Psoas muscle (tissue), 8 donors: Measurements from ENCODE around the gene CATSPER3. TPM values are rescaled to one million over a fixed set of nuclear protein-coding genes. Genes with fewer than 3 reads are reported as not detected.
"Not testable (repeated sequence)": the region's sequence is repeated elsewhere in the genome, so short reads cannot be mapped to it uniquely, and the experiment has no call there.

Experiments used
- ATAC-seq, 4 donors: fragments of 200-7000 bp; cut with Tn5 transposase; one replicate each; pipeline ENCODE4 v1.9.1; 2020; ENCODE audit warnings: moderate library complexity in 3 of 4, mild to moderate bottlenecking in 2 of 4
- DNase-seq, 2 donors: peaks; one replicate each; pipeline ENCODE4 v3.0.0-alpha.2; 2020
- H3K27ac ChIP-seq: fragments of 200-600 bp; one replicate; pipeline ENCODE4 v1.8.0; 2022
- H3K27me3 ChIP-seq, 3 donors: fragments of 200-600 bp in 1 of 3; one replicate each; pipeline versions ENCODE4 v1.6.1 to v1.8.0; 2013 to 2022; ENCODE audit warnings: low read length in 2 of 3, mild to moderate bottlenecking in 2 of 3, moderate library complexity in 1 of 3; ENCODE audit not compliant: insufficient read depth in 3 of 3
- H3K36me3 ChIP-seq, 2 donors: fragments of 200-600 bp in 1 of 2; one replicate each; pipeline versions ENCODE4 v1.6.1 to v1.8.0; 2013 to 2022; ENCODE audit warnings: low read depth in 1 of 2, mild to moderate bottlenecking in 1 of 2, moderate library complexity in 1 of 2; ENCODE audit not compliant: insufficient read depth in 1 of 2
- H3K4me1 ChIP-seq: fragments of 200-600 bp; one replicate; pipeline ENCODE4 v1.8.0; 2022
- H3K4me3 ChIP-seq: fragments of 200-600 bp; one replicate; pipeline ENCODE4 v1.8.0; 2022; ENCODE audit warnings: mild to moderate bottlenecking
- H3K9me3 ChIP-seq: fragments of 200-600 bp; one replicate; pipeline ENCODE4 v1.8.0; 2022
- CTCF ChIP-seq: fragments of 200-600 bp; IDR thresholded peaks from one replicate; pipeline ENCODE4 v1.8.0; 2022; ENCODE audit warnings: antibody characterized with exemption
- WGBS, 3 donors: extraction: QIAGEN DNeasy Blood & Tissue Kit; methylation state at CpG; one replicate each; pipeline versions ENCODE4 v1.1.6 to v1.1.7; 2013; 5-methylcytosine and 5-hydroxymethylcytosine counted together
- intact Hi-C, 2 donors: fragments of 100-400 bp; cut with DNase I; formaldehyde crosslinking; loops; one replicate each; pipeline versions ENCODE4 v1.11.0 to v1.14.2; 2022
- polyA plus RNA-seq, 3 donors: library from polyadenylated mRNA; stranded (reverse); fragments of 200-250 nt; gene quantifications; one replicate each; pipeline ENCODE4 v1.2.3, GENCODE V29; 2013
- total RNA-seq, 4 donors: library from RNA; stranded (reverse); fragmentation: NEBNext Ultra II Directional in 2 of 4; extraction: Animal tissue kit (Norgen Biotek cat#: 25700) in 2 of 4; gene quantifications; one replicate each; pipeline versions ENCODE4 v1.2.1 to v1.2.4, GENCODE V29; 2021 to 2023
- donor health status: healthy with polysubstance abuse.
- donor health status: DM: no; HTN: no; CAD: no; lungs with moderate emphysema.
- donor health status: Bipolar disorder and iron deficiency.
- donor health status: healthy.
- donor health status: DM: yes; HTN: yes; CAD: no.
- donor health status: DM: no; HTN: no; CAD: no.
- donor health status: DM: no; HTN: no; CAD: no.
- donor health status: DM: yes; HTN: yes; CAD: no.

The CATSPER3 gene
- total and polyA plus RNA-seq, 7 donors = 0.73 to 1.8 (median 1.4) TPM

GRCh38 chr5:134989266-134989830, 21.6 kb downstream of the CATSPER3 start:
- TF ChIP-seq CTCF = no peak
- intact Hi-C loops = no loop called here
- Histone ChIP-seq H3K4me1 (peaks cover 5% of the 10 kb centered on the region), H3K36me3 (no peaks in the 10 kb centered on the region), H3K4me3 (no peak overlapping the region), H3K27ac (no peak overlapping the region), H3K9me3 (no peaks in the 10 kb centered on the region), H3K27me3 (no peaks in the 10 kb centered on the region)
- no peak for ATAC-seq
- DNase-seq = no peak
- 95 to 96% (median 95%) methylated on average over 3 of the region's 3 CpGs for WGBS, 3 donors

GRCh38 chr5:134990183-134990582, 22.5 kb downstream of the CATSPER3 start:
- H3K4me1 ChIP-seq, H3K27ac ChIP-seq, H3K36me3 ChIP-seq, intact Hi-C loops, DNase-seq, H3K9me3 ChIP-seq, ATAC-seq, H3K27me3 ChIP-seq, H3K4me3 ChIP-seq: not testable (repeated sequence)
- 77 to 83% (median 80%) methylated on average over 5 of the region's 5 CpGs for WGBS, 3 donors

DNA sequence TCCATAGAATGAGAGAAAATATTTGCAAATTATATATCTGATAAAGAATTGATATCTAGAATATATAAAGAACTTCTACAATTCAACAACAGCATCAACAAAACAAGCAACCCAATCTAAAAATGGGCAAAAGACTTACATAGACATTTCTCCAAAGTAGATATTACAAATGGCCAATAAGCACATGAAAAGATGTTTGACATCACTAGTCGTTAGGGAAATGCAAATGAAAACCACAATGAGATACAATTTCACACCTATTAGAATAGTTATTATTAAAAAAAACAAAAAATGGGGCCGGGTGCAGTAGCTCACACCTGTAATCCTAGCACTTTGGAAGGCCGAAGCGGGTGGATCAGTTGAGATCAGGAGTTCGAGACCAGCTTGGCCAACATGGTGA, 24.4 kb downstream of the CATSPER3 start:
- no peak for TF ChIP-seq CTCF
- no peaks in the 10 kb centered on the region for H3K36me3 ChIP-seq
- H3K27me3 ChIP-seq = no peaks in the 10 kb centered on the region
- H3K27ac ChIP-seq = no peak overlapping the region
- H3K4me1 ChIP-seq = peaks cover 5% of the 10 kb centered on the region
- no peaks in the 10 kb centered on the region for H3K9me3 ChIP-seq
- DNase-seq = no peak
- H3K4me3 ChIP-seq = no peak overlapping the region
- intact Hi-C loops = no loop called here
- WGBS, 3 donors = 92 to 96% (median 94%) methylated on average over 5 of the region's 5 CpGs
- ATAC-seq = no peak

GRCh38 chr5:134993161-134993560, 25.5 kb downstream of the CATSPER3 start:
- Histone ChIP-seq H3K4me1 (peaks cover 5% of the 10 kb centered on the region), H3K27me3 (no peaks in the 10 kb centered on the region), H3K36me3 (no peaks in the 10 kb centered on the region), H3K9me3 (no peaks in the 10 kb centered on the region), H3K27ac (no peak overlapping the region), H3K4me3 (no peak overlapping the region)
- ATAC-seq = no peak
- TF ChIP-seq CTCF = no peak
- 93 to 97% (median 96%) methylated on average over 2 of the region's 2 CpGs for WGBS, 3 donors
- intact Hi-C loops = no loop called here
- DNase-seq = no peak

GRCh38 chr5:134994560-134995156, 27.0 kb downstream of the CATSPER3 start:
- WGBS, 3 donors = 65 to 76% (median 69%) methylated on average over 2 of the region's 2 CpGs
- Histone ChIP-seq H3K4me1 (peaks cover 5% of the 10 kb centered on the region), H3K27ac (no peak overlapping the region), H3K9me3 (no peaks in the 10 kb centered on the region), H3K27me3 (no peaks in the 10 kb centered on the region), H3K36me3 (no peaks in the 10 kb centered on the region), H3K4me3 (no peak overlapping the region)
- no peak for DNase-seq
- intact Hi-C loops = no loop called here
- ATAC-seq = no peak
- TF ChIP-seq CTCF = no peak
